GM04504 (cell line): ENCODE results near the gene TTBK2.
A peak's percentile ranks its signal among the peaks of the same experiment; 100 is the strongest.
"Not testable (repeated sequence)": the region's sequence is repeated elsewhere in the genome, so short reads cannot be mapped to it uniquely, and the experiment has no call there.

Experiments used
- DNase-seq: peaks from one replicate; pipeline ENCODE4 v3.0.0-alpha.2; 2012; ENCODE audit warnings: low read depth

TTBK2 gene

GRCh38 chr15:42826251-42826890, 94.2 kb downstream of the TTBK2 start:
- DNase-seq, result no peak

GRCh38 chr15:42825599-42825998, 95.0 kb downstream of the TTBK2 start:
- DNase-seq, result no peak

GRCh38 chr15:42820811-42821210, 99.8 kb downstream of the TTBK2 start:
- no peak for DNase-seq

GRCh38 chr15:42819786-42820185, 100.8 kb downstream of the TTBK2 start:
- DNase-seq, result no peak

DNA sequence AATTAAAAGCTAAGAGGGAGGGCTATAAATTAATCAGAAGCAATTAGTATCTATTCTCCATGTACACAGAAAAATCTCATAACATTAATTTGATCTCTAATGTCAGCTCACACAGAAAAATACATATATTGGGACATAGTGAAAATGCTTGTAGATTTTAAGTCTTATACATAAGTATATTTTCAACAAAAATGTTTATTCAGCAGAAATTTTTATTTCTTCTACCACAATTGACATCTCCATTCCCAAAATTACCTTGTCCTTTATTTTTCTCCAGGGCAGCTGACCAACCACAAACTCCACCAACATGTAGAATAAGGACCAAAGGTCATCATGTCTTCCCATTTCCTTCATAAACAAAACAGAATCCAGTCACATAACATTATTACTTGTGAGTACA, 109.1 kb downstream of the TTBK2 start:
- DNase-seq, result no peak

DNA sequence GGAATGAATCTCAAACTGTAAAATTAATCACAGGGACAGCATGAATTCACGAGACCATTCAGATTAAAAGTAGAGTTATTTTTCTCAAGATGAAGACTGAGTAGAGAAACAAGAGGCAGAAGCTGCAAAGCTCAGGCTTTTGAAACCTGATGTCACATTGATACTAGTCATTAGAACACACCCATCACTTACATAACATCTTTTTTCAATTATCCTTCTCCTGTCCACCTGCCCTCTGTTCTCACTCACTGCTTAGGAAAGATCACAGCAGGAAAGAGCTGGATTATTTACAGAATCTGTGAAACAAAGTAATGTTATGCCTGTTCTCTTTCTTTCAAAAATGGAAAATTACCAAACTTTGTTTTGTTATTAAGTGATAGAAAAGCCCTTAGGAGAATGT, 111.7 kb downstream of the TTBK2 start:
- no peak for DNase-seq

DNA sequence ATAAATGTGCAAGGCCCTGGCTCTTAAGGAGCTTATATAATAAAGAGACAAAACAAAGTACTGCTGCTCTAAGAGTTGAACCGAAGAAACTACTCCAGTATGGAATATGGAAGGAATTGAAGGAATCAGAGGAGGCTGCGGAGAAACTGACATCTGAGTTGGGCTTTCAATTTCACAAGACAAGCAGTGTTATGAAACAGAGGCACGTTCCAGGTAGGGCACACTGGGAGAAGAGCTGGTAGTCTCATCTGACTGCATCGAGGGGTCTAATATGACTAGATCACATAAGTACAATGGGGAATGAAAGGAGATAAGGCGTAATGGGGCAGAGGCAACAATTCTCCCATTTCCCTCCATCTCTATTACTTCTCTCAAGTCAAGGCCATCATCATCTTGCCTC, 115.3 kb downstream of the TTBK2 start:
- DNase-seq, result no peak

- no peak for DNase-seq
Observed at GRCh38 chr15:42804739-42805138, 115.8 kb downstream of the TTBK2 start.

DNA sequence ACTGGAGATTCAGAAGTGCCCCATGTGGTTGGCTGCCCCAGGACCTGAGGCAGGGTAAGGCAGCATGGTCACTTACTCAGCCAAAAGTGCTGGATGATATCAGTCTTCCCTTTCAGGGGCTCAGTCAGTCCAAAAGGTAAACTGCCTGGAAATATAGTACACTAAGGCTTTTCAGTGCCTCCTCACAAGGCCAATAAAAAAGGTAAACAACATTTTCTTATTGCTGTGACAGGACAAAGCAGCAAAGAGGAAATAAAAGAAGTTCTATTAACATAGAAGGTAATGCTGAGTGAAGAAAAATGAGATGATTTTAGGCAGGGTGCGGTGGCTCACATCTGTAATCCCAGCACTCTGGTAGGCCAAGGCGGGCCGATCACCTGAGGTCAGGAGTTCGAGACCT, 117.1 kb downstream of the TTBK2 start:
- no peak for DNase-seq

DNA sequence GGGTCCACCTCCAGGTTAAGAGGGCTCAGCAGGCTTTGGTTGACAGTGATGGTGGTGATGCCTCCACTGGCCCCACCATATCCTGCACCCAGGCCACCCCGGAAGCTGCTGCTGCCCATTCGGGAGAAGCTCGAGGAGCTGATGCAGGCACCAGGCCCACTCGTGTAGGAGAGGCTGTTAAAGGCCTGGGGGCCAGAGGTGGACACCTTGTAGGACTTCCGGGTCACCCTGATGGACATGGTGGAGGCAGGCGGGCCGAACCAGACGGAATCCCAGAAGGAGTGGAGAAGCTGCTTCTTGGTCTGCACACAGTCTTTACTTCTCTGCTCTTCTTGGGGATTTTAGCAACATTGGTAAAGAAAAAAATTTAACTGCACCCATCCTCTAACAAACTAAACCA, 118.4 kb downstream of the TTBK2 start:
- DNase-seq, result no peak

GRCh38 chr15:42800731-42801474, 119.7 kb downstream of the TTBK2 start:
- DNase-seq, result no peak

- DNase-seq, result no peak
Observed at GRCh38 chr15:42798802-42799201, 121.8 kb downstream of the TTBK2 start.

- no peak for DNase-seq
Observed at GRCh38 chr15:42796955-42797782, 123.4 kb downstream of the TTBK2 start.

DNA sequence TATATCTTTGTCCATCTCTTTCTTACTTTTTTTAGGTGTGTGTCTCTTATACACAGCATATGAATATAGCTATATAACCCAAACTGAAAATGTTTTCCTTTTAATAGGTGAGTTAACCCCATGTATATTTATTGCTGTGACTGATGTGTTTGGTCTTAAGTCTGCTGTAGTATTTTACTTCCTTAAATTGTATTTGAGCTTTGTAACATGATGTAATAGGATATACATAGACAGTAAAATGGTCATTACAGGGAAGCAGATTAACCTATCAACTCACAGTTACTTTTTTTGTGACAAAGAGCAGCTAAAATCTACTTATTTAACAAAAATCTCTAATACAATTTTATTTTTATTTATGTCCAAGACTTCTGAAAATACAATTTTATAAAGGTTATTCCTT, 131.9 kb downstream of the TTBK2 start:
- no peak for DNase-seq

DNA sequence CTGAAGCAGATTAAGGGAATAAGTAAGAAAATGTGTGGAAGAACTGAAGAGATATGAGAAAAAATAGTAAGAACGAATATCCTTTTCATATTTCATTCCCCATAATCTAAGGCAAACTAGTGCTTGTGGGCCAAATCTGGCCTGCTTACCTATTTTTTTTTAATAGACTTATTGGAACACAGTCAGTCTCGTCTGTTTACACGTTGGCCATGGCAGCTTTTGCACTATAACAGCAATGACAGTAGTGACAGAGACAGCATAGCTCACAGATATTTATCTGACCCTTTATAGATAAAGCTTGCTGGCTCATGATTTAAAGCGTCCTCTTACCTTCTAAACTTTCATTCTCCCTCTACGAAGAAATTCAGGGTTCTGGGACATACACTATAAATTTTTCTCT, 133.6 kb downstream of the TTBK2 start:
- no peak for DNase-seq

DNA sequence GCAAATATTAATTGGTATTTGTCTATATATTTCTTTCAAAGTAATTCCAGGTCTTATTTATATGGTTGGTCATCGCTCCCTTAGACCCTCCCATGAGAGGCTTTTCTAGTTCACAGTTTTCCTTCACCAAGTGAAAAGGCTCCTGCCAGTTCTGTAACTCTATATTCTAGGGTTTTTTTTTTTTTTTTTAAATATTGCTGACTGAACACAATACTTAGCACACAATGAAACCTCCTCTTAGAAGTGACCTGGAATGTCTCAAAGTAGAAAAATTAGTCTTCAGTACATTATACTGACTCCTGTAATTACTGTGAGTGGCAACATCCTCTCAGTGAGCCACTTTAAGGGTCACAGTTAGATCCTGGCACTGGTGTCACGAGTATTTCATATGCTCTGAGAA, 135.0 kb downstream of the TTBK2 start:
- no peak for DNase-seq

- DNase-seq, result no peak
Observed at GRCh38 chr15:42784705-42785104, 135.9 kb downstream of the TTBK2 start.

- no peak for DNase-seq
Observed at GRCh38 chr15:42782716-42783115, 137.9 kb downstream of the TTBK2 start.

DNA sequence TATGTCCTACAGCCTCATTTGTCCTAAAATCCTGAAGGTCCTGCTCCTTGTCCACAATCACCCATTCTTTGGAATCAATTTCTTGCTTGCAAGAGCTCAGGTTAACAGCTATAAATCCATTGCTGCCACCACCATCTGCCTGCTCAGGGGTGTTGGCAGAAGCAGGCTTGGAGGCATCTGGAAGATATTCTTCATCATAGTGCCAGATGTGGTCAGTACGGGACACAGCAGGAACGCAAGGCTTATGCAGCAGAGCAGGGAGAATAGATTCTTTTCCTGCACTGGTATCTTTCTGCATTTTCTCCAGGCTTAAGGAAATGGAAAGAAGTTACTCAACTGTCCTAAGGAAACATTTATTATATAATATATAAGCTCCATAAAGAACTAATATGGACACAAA, 145.2 kb downstream of the TTBK2 start:
- peak; percentile 11 for DNase-seq

DNA sequence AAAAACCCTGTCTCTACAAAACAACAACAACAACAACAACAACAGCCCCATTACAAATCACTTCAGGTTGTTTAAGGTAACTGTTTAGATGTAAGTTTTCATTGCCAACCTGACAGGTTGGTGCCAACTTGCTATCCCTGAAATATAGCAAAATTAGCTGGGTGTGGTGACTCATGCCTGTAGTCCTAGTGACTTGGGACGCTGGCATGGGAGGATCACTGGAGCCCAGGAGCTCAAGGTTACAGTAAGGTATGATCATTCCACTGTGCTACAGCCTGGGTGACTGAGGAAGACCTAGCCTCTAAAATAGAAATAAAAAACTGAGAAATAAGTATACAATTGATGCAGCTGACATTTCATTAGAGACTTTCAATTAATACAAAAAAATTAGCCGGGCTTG, 147.7 kb downstream of the TTBK2 start:
- DNase-seq, result no peak

DNA sequence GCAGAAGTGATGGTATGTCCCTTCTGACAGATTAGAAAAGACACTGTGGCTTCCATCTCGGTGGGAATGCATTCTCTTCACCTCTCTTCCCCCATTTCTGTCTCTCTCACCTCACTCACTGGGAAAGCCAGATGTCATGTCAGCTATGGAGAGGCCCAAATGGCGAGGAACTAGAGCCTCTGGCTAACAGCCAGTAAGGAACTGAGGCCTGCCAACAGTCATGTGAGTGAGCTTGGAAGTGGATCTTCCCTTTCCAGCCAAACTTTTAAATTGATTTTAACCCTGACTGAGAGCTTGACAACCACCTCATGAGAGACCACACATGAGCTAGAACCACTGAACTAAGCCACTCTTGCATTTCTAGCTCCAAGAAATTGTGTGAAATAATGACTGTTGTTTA, 148.4 kb downstream of the TTBK2 start:
- DNase-seq, result no peak

- not testable (repeated sequence) for DNase-seq
Observed at GRCh38 chr15:42766109-42766508, 154.5 kb downstream of the TTBK2 start.

- DNase-seq, result not testable (repeated sequence)
Observed at GRCh38 chr15:42764154-42764731, 156.3 kb downstream of the TTBK2 start.
